HS-27A (cell line): Measurements from ENCODE around the gene SMC1B.
"Not testable (repeated sequence)": the region's sequence is repeated elsewhere in the genome, so short reads cannot be mapped to it uniquely, and the experiment has no call there.

Source experiments
- DNase-seq: peaks from one replicate; pipeline ENCODE4 v3.0.0-alpha.2; 2012; ENCODE audit warnings: low read depth, missing footprints

SMC1B gene

GRCh38 chr22:45298934-45299505, 114.4 kb downstream of the SMC1B start:
- DNase-seq, result no peak

- no peak for DNase-seq
Measured at GRCh38 chr22:45296628-45297297, 116.6 kb downstream of the SMC1B start.

- DNase-seq, result no peak
Measured at GRCh38 chr22:45295492-45295891, 117.9 kb downstream of the SMC1B start.

- not testable (repeated sequence) for DNase-seq
Measured at GRCh38 chr22:45295004-45295403, 118.4 kb downstream of the SMC1B start.
